Measurements from ENCODE around the gene DZIP3.
"Not testable (repeated sequence)": the region's sequence is repeated elsewhere in the genome, so short reads cannot be mapped to it uniquely, and the experiment has no call there.

The DZIP3 gene

DNA sequence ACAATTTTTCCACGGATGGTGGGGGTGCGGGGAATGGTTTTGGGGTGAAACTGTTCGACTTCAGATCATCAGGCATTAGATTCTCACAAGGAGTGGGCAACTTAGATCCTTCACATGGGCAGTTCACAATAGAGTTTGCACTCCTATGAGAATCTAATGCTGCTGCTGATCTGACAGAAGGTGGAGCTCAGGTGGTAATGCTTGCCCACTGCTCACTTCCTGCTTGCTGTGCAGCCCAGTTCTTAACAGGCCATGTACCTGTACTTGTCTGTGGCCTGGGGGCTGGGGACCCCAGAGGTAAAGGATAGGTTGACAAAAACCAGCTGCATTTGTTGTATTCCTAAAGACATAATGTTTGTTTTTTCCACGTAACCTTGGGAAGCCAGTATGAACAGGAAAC lies 16.0 kb downstream of the DZIP3 start:
- Histone ChIP-seq H3K4me3 (ENCODE audit: low read depth in 1 of 2, low read length in 1 of 2) (no peak overlapping the region), H3K27me3 (no peaks in the 10 kb centered on the region), H3K36me3 (no peaks in the 10 kb centered on the region), H3K9me3 (no peaks in the 10 kb centered on the region), H3K4me1 (ENCODE audit: control insufficient read depth in 1 of 2, insufficient read depth in 1 of 2, low read depth in 1 of 2, low read length in 1 of 2) (peaks cover 0 to 7% of the 10 kb centered on the region in 2 experiments), H3K27ac (no peak overlapping the region)
- TF ChIP-seq, protein P1, sequence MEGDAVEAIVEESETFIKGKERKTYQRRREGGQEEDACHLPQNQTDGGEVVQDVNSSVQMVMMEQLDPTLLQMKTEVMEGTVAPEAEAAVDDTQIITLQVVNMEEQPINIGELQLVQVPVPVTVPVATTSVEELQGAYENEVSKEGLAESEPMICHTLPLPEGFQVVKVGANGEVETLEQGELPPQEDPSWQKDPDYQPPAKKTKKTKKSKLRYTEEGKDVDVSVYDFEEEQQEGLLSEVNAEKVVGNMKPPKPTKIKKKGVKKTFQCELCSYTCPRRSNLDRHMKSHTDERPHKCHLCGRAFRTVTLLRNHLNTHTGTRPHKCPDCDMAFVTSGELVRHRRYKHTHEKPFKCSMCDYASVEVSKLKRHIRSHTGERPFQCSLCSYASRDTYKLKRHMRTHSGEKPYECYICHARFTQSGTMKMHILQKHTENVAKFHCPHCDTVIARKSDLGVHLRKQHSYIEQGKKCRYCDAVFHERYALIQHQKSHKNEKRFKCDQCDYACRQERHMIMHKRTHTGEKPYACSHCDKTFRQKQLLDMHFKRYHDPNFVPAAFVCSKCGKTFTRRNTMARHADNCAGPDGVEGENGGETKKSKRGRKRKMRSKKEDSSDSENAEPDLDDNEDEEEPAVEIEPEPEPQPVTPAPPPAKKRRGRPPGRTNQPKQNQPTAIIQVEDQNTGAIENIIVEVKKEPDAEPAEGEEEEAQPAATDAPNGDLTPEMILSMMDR (IDR thresholded peaks at IDR 0.05), result no peak

- H3K36me3 ChIP-seq, result no peaks in the 10 kb centered on the region
- TF ChIP-seq, protein P1 (IDR thresholded peaks at IDR 0.05), result no peak
- H3K4me1 ChIP-seq (ENCODE audit: control insufficient read depth in 1 of 2, insufficient read depth in 1 of 2, low read depth in 1 of 2, low read length in 1 of 2), result peaks cover 0 to 4% of the 10 kb centered on the region in 2 experiments
- H3K27ac ChIP-seq, result no peak overlapping the region
- no peak overlapping the region for H3K4me3 ChIP-seq (ENCODE audit: low read depth in 1 of 2, low read length in 1 of 2)
- H3K9me3 ChIP-seq, result no peaks in the 10 kb centered on the region
- no peaks in the 10 kb centered on the region for H3K27me3 ChIP-seq
Observed at GRCh38 chr3:108608750-108609149, 19.2 kb downstream of the DZIP3 start.

GRCh38 chr3:108610651-108611050 lies 21.1 kb downstream of the DZIP3 start:
- Histone ChIP-seq H3K9me3 (no peaks in the 10 kb centered on the region), H3K27me3 (no peaks in the 10 kb centered on the region), H3K27ac (no peak overlapping the region), H3K4me1 (ENCODE audit: control insufficient read depth in 1 of 2, insufficient read depth in 1 of 2, low read depth in 1 of 2, low read length in 1 of 2) (no peaks in the 10 kb centered on the region), H3K4me3 (ENCODE audit: low read depth in 1 of 2, low read length in 1 of 2) (no peak overlapping the region), H3K36me3 (no peaks in the 10 kb centered on the region)
- TF ChIP-seq, protein P1 (IDR thresholded peaks at IDR 0.05), result no peak

- not testable (repeated sequence) for H3K27ac ChIP-seq; H3K9me3 ChIP-seq; H3K4me3 ChIP-seq (ENCODE audit: low read depth in 1 of 2, low read length in 1 of 2); H3K36me3 ChIP-seq; H3K27me3 ChIP-seq; H3K4me1 ChIP-seq (ENCODE audit: control insufficient read depth in 1 of 2, insufficient read depth in 1 of 2, low read depth in 1 of 2, low read length in 1 of 2)
Observed at GRCh38 chr3:108616090-108616489, 26.6 kb downstream of the DZIP3 start.

GRCh38 chr3:108620250-108620649 lies 30.7 kb downstream of the DZIP3 start:
- H3K36me3 ChIP-seq, result no peaks in the 10 kb centered on the region
- no peaks in the 10 kb centered on the region for H3K27me3 ChIP-seq
- no peak overlapping the region for H3K27ac ChIP-seq
- H3K9me3 ChIP-seq, result no peaks in the 10 kb centered on the region
- TF ChIP-seq, protein P1 (IDR thresholded peaks at IDR 0.05), result no peak
- no peak overlapping the region for H3K4me3 ChIP-seq (ENCODE audit: low read depth in 1 of 2, low read length in 1 of 2)
- H3K4me1 ChIP-seq (ENCODE audit: control insufficient read depth in 1 of 2, insufficient read depth in 1 of 2, low read depth in 1 of 2, low read length in 1 of 2), result no peaks in the 10 kb centered on the region

GRCh38 chr3:108623504-108623903 lies 34.0 kb downstream of the DZIP3 start:
- Histone ChIP-seq H3K9me3 (no peaks in the 10 kb centered on the region), H3K36me3 (no peaks in the 10 kb centered on the region), H3K4me1 (ENCODE audit: control insufficient read depth in 1 of 2, insufficient read depth in 1 of 2, low read depth in 1 of 2, low read length in 1 of 2) (no peaks in the 10 kb centered on the region), H3K27me3 (no peaks in the 10 kb centered on the region), H3K27ac (no peak overlapping the region), H3K4me3 (ENCODE audit: low read depth in 1 of 2, low read length in 1 of 2) (no peak overlapping the region)
- TF ChIP-seq, protein P1 (IDR thresholded peaks at IDR 0.05), result no peak
